ENCODE data around the gene SLC17A7.
"Not testable (repeated sequence)": the region's sequence is repeated elsewhere in the genome, so short reads cannot be mapped to it uniquely, and the experiment has no call there.

SLC17A7 gene

GRCh38 chr19:49451430-49452181, 10.3 kb upstream of the SLC17A7 start, which contains the start of gene PIH1D1:
Gene PIH1D1, minus strand, starts transcription at chr19:49451814. Its CDS starts 240 bp downstream, at chr19:49451574.
- no peak for TF ChIP-seq CTCF (IDR thresholded peaks at IDR 0.05; ENCODE audit: low read depth, low read length, missing control alignments)

GRCh38 chr19:49450405-49450804, 9.1 kb upstream of the SLC17A7 start:
- TF ChIP-seq CTCF (IDR thresholded peaks at IDR 0.05; ENCODE audit: low read depth, low read length, missing control alignments): no peak
- peak overlapping the region; percentile 98 for H3K4me3 ChIP-seq (ENCODE audit: low read depth, low read length)
- no peak for DNase-seq (ENCODE audit: low read depth)

More at GRCh38 chr19:49451430-49452181, 10.3 kb upstream of the SLC17A7 start, which contains the start of gene PIH1D1:
- peak within 1 kb of the TSS; percentile 98 for H3K4me3 ChIP-seq (ENCODE audit: low read depth, low read length)
- peak; percentile 99 for DNase-seq (ENCODE audit: low read depth)

GRCh38 chr19:49448432-49448786, 7.1 kb upstream of the SLC17A7 start:
- no peak for TF ChIP-seq CTCF (IDR thresholded peaks at IDR 0.05; ENCODE audit: low read depth, low read length, missing control alignments)
- no peak overlapping the region for H3K4me3 ChIP-seq (ENCODE audit: low read depth, low read length)
- DNase-seq (ENCODE audit: low read depth): no peak

GRCh38 chr19:49447485-49448431, 6.4 kb upstream of the SLC17A7 start:
- TF ChIP-seq CTCF (IDR thresholded peaks at IDR 0.05; ENCODE audit: low read depth, low read length, missing control alignments): no peak
- no peak overlapping the region for H3K4me3 ChIP-seq (ENCODE audit: low read depth, low read length)
- no peak for DNase-seq (ENCODE audit: low read depth)

- no peak for DNase-seq (ENCODE audit: low read depth)
- TF ChIP-seq CTCF (IDR thresholded peaks at IDR 0.05; ENCODE audit: low read depth, low read length, missing control alignments): no peak
- H3K4me3 ChIP-seq (ENCODE audit: low read depth, low read length): no peak overlapping the region
These were observed 4.7 kb upstream of the SLC17A7 start for GRCh38 chr19:49445997-49446396.

GRCh38 chr19:49444100-49444700, 2.9 kb upstream of the SLC17A7 start:
- H3K4me3 ChIP-seq (ENCODE audit: low read depth, low read length); DNase-seq (ENCODE audit: low read depth): not testable (repeated sequence)

All from GM12864 (cell line).